RWPE1 (cell line): ENCODE data around the gene CACNA1A.
"Not testable (repeated sequence)": the region's sequence is repeated elsewhere in the genome, so short reads cannot be mapped to it uniquely, and the experiment has no call there.

Experiments
- CTCF ChIA-PET: fragments of 350-600 bp; sonication (Branson Sonifier 250); formaldehyde crosslinking; extraction: SDS; loops from one replicate; lab custom pipeline; 2021; lab: Yijun Ruan, JAX
- POLR2A ChIA-PET: fragments of 400-600 bp; formaldehyde crosslinking; extraction: SDS; loops from one replicate; lab custom pipeline; 2020; ENCODE audit warnings: antibody characterized with exemption; ENCODE audit not compliant: low non-redundant PET; lab: Yijun Ruan, JAX
- DNase-seq: peaks from one replicate; pipeline ENCODE4 v3.0.0; 2012; ENCODE audit warnings: low spot score
- H3K27ac ChIP-seq: fragments of 450-650 bp; 2 replicates; pipeline ENCODE4 v1.5.1; 2017
- TF ChIP-seq, protein P1 (sequence below): fragments of 450-650 bp; conservative IDR thresholded peaks from 2 replicates; pipeline ENCODE4 v1.5.1; 2017; ENCODE audit warnings: low read depth, mild to moderate bottlenecking

Gene CACNA1A

DNA sequence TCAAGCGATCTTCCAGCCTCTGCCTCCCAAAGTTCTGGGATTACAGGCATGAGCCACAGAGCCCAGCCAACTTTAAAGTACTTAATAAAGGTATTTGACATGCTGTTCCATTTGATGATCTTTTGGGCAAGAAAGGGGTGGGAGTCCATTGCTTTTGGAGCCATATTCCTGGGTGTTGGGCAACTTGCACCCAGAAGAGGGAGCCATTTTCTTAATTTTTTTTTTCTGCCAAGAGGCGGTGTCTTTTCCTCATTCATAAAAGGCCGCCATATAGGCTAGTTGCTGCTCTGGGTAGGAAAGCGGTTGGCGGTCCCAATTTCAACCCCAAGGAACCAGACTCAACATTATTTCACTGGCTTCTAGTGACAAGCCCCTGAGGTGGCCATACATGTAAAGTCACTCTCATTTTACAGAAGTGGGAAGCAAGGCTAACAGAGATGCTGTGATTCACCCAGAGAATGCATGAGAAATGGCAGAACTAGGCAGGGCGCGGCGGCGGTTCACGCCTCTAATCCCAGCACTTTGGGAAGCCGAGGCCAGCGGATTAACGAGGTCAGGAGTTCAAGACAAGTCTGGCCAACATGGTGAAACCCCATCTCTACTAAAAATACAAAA, 139.6 kb downstream of the CACNA1A start:
- CTCF ChIA-PET, result interaction anchor here (0.9 kb wide), 1 partner anchor 63 kb away, joined by 3 read pairs; no protein-coding TSS in a partner anchor
- H3K27ac ChIP-seq, result no peak overlapping the region
- TF ChIP-seq, protein P1, sequence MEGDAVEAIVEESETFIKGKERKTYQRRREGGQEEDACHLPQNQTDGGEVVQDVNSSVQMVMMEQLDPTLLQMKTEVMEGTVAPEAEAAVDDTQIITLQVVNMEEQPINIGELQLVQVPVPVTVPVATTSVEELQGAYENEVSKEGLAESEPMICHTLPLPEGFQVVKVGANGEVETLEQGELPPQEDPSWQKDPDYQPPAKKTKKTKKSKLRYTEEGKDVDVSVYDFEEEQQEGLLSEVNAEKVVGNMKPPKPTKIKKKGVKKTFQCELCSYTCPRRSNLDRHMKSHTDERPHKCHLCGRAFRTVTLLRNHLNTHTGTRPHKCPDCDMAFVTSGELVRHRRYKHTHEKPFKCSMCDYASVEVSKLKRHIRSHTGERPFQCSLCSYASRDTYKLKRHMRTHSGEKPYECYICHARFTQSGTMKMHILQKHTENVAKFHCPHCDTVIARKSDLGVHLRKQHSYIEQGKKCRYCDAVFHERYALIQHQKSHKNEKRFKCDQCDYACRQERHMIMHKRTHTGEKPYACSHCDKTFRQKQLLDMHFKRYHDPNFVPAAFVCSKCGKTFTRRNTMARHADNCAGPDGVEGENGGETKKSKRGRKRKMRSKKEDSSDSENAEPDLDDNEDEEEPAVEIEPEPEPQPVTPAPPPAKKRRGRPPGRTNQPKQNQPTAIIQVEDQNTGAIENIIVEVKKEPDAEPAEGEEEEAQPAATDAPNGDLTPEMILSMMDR, result peak; percentile 55
- peak; percentile 58 for DNase-seq
- POLR2A ChIA-PET, result no interaction called here

GRCh38 chr19:13363954-13364353, 142.3 kb downstream of the CACNA1A start:
- TF ChIP-seq, protein P1, result no peak
- H3K27ac ChIP-seq, result no peak overlapping the region
- DNase-seq, result no peak
- POLR2A ChIA-PET, result no interaction called here
- CTCF ChIA-PET, result no interaction called here

DNA sequence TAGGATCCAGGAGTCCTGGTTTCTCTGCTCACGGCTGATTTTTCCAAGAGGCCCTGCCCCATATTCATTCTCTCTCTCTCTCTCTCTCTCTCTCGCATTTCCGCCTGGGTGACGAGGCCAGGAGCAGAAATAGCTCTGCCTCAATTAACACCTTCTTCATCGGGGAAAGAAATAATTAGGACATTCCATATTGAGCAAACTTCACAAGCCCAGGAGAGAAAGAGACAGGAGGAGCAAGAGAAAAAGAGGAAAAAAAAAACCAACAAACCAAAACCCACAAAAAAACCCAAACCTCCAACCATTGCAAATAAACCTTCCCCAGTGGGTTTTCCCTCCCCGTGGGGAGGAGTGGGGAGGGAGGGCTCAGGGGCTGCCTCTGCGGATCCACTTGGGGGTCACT, 143.0 kb downstream of the CACNA1A start:
- no peak overlapping the region for H3K27ac ChIP-seq
- CTCF ChIA-PET, result interaction anchor here (0.9 kb wide), 1 partner anchor 226 kb away, joined by 3 read pairs; no protein-coding TSS in a partner anchor
- POLR2A ChIA-PET, result interaction anchor here (0.7 kb wide), 1 partner anchor 39 kb away, joined by 4 read pairs; no protein-coding TSS in a partner anchor
- DNase-seq, result no peak
- TF ChIP-seq, protein P1, result no peak

DNA sequence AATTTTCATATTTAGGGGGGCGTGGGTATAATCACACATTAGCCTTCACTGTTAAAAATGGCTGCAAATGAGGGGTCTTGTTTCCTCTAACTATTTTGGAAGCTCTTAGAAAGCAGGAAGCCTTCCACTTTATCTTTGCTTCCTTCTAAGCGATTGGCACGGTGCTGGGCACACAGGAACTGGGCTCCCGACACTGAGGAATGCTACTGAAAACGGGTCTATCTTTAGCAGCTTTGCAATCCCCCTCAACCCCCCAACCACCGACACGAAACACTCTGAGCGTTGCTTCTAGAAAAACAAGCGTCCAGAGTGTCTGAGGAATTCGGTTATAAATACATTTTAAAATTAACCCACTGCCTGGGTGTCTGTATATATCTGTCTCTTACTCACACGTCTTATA, 143.6 kb downstream of the CACNA1A start:
- TF ChIP-seq, protein P1, result no peak
- CTCF ChIA-PET, result interaction anchor here (0.5 to 0.9 kb wide), 2 partner anchors 144 to 227 kb away, joined by 3 to 5 read pairs; no protein-coding TSS in a partner anchor
- POLR2A ChIA-PET, result interaction anchor here (0.7 kb wide), 1 partner anchor 38 kb away, joined by 4 read pairs; no protein-coding TSS in a partner anchor
- no peak overlapping the region for H3K27ac ChIP-seq
- DNase-seq, result no peak

DNA sequence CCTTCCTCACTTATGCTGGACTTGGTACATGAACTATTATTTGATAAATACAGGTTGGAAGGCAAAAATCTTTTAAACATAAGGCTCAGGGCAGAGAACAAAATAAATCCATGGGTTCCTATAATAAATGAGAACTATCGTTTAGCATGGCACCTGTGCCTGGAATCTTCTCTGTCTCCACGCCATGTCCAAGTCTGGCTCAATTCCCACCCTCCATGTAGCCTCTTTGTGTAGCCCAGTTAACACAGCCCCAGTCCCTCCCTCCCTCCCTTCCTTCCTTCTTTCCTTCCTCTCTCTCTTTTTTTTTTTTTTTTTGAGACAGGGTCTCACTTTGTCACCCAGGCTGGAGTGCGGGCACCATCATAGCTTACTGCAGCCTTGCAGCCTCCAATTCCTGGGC, 144.6 kb downstream of the CACNA1A start:
- POLR2A ChIA-PET, DNase-seq, H3K27ac ChIP-seq: not testable (repeated sequence)
- CTCF ChIA-PET, result interaction anchor here (1.1 kb wide), 1 partner anchor 228 kb away, joined by 3 read pairs; no protein-coding TSS in a partner anchor

DNA sequence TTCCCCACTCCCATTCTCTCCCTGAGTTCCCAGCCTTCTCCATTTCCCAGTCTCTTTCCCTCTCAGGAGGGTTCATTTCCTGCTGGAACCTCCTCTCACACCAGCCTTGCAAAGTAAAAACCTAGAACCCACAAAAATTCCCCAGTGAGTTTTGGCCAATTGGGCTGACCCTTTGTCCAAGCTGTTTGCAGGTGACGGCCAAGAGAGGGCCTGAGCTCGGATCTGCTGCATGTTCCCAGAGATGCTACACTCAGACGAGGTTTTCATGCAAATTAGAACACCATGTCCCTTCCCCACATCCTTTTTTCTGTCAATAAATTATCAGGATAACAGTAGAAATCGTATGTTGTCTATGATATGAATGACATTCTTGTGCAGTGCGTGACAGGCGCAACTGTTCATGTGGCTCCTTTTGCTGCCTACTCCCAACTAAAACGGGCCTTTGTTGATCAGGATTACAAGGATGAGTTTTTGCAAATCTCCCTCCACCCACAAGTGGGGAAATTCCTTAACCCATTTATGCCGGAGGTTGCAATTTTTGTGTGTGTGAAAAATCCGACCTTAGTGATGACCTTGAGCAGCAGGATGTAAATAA, 149.5 kb downstream of the CACNA1A start:
- TF ChIP-seq, protein P1, result no peak
- ChIA-PET CTCF (no interaction called here), POLR2A (no interaction called here)
- no peak for DNase-seq
- no peak overlapping the region for H3K27ac ChIP-seq

DNA sequence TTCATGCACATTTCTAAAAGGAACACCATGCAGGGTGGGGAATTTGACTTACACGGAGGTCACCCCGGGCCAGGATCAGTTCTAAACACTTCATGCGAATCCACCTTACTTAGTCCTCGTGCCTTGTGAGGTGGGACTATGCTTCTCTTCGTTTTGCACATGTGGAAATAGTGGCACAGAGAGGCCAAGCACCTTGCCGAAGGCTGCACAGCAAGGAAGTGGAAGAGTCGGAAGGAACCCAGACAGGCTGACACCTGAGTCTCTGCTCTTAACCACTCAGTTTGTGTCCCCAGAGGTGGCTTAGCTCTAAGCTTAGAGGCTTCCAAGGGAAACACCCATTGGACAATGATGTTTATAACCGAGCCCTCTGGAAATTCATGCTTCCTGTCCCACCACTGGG, 150.1 kb downstream of the CACNA1A start:
- no peak overlapping the region for H3K27ac ChIP-seq
- POLR2A ChIA-PET, result no interaction called here
- CTCF ChIA-PET, result no interaction called here
- no peak for DNase-seq
- TF ChIP-seq, protein P1, result no peak
